Naive B cell (primary cell): ENCODE data around the gene RIC8B. TPM values are rescaled to one million over a fixed set of nuclear protein-coding genes. Genes with fewer than 3 reads are reported as not detected.

Experiments used
- ATAC-seq, 2 donors: fragments of 150-1000 bp; cut with Tn5 transposase; 2 replicates each; pipeline ENCODE4 v1.10.0; 2021; ENCODE audit warnings: low read depth in 2 of 2, mild to moderate bottlenecking in 2 of 2, moderate library complexity in 2 of 2
- DNase-seq: peaks from one replicate; pipeline ENCODE4 v3.0.0; 2022
- H3K27ac Mint-ChIP-seq, 6 donors: one replicate each; pipeline ENCODE4 v1.8.0; 2020 to 2022; ENCODE audit warnings: mild to moderate bottlenecking in 6 of 6, mixed read lengths in 6 of 6, moderate library complexity in 5 of 6, inconsistent platforms in 2 of 6
- H3K27me3 Mint-ChIP-seq, 3 donors: one replicate each; pipeline ENCODE4 v1.8.0; 2021 to 2022; ENCODE audit warnings: mixed read lengths in 3 of 3, mild to moderate bottlenecking in 1 of 3
- H3K36me3 Mint-ChIP-seq, 2 donors: one replicate each; pipeline ENCODE4 v1.8.0; 2020 to 2022; ENCODE audit warnings: mixed read lengths in 2 of 2, inconsistent platforms in 1 of 2, mild to moderate bottlenecking in 1 of 2
- H3K4me1 Mint-ChIP-seq, 3 donors: one replicate each; pipeline ENCODE4 v1.8.0; 2020 to 2022; ENCODE audit warnings: mixed read lengths in 3 of 3, inconsistent platforms in 1 of 3, mild to moderate bottlenecking in 1 of 3, moderate library complexity in 1 of 3
- H3K4me3 Mint-ChIP-seq, 8 donors: one replicate each; pipeline ENCODE4 v1.8.0; 2020 to 2022; ENCODE audit warnings: mild to moderate bottlenecking in 8 of 8, mixed read lengths in 8 of 8, moderate library complexity in 8 of 8, inconsistent platforms in 2 of 8
- H3K9me3 Mint-ChIP-seq, 7 donors: one replicate each; pipeline ENCODE4 v1.8.0; 2020 to 2022; ENCODE audit warnings: mixed read lengths in 7 of 7, mild to moderate bottlenecking in 5 of 7, inconsistent platforms in 2 of 7, moderate library complexity in 1 of 7
- polyA plus RNA-seq, 6 donors: library from polyadenylated mRNA; unstranded; fragments of 300-500 nt; fragmentation: Illumina TruSeq; gene quantifications; one replicate each; pipeline ENCODE4 v1.2.3, GENCODE V29; 2021; ENCODE audit warnings: low read depth in 6 of 6

RIC8B gene
- polyA plus RNA-seq, 6 donors from 2014 or later = 0.72 to 1.2 (median 0.78) TPM; not detected in 1

GRCh38 chr12:106744600-106744999 is 29.9 kb upstream of the RIC8B start:
- Mint-ChIP-seq H3K4me1 (peaks cover 6 to 13% (median 12%) of the 10 kb centered on the region in 3 donors), H3K27me3 (peaks cover 37 to 48% (median 42%) of the 10 kb centered on the region in 3 donors), H3K9me3 (no peaks in the 10 kb centered on the region), H3K4me3 (no peak overlapping the region), H3K36me3 (no peaks in the 10 kb centered on the region), H3K27ac (no peak overlapping the region)
- DNase-seq (no peak), ATAC-seq (no peak)

- H3K27ac Mint-ChIP-seq = no peak overlapping the region
- ATAC-seq (no peak), DNase-seq (no peak)
- H3K36me3 Mint-ChIP-seq = no peaks in the 10 kb centered on the region
- peaks cover 6 to 13% (median 12%) of the 10 kb centered on the region in 3 donors for H3K4me1 Mint-ChIP-seq
- H3K27me3 Mint-ChIP-seq = peaks cover 37 to 44% (median 38%) of the 10 kb centered on the region in 3 donors
- no peaks in the 10 kb centered on the region for H3K9me3 Mint-ChIP-seq
- no peak overlapping the region for H3K4me3 Mint-ChIP-seq
Observed at GRCh38 chr12:106745181-106745745, 29.2 kb upstream of the RIC8B start.

- Mint-ChIP-seq H3K4me3 (no peak overlapping the region), H3K9me3 (peaks cover 0 to 6% (median 3%) of the 10 kb centered on the region in 7 donors), H3K27ac (peak overlapping the region in 4 of 6 donors; percentile 3 to 40 (median 26)), H3K27me3 (peaks cover 18 to 26% (median 20%) of the 10 kb centered on the region in 3 donors), H3K36me3 (no peaks in the 10 kb centered on the region), H3K4me1 (peaks cover 6 to 14% (median 12%) of the 10 kb centered on the region in 3 donors)
- ATAC-seq = peak; percentile 74 to 80
- no peak for DNase-seq
Observed at GRCh38 chr12:106747973-106748436, 26.5 kb upstream of the RIC8B start.

- no peaks in the 10 kb centered on the region for H3K36me3 Mint-ChIP-seq
- no peak overlapping the region for H3K27ac Mint-ChIP-seq
- peaks cover 15 to 29% (median 23%) of the 10 kb centered on the region in 3 donors for H3K4me1 Mint-ChIP-seq
- no peak for ATAC-seq
- H3K27me3 Mint-ChIP-seq = peaks cover 0 to 4% (median 1%) of the 10 kb centered on the region in 3 donors
- no peak for DNase-seq
- H3K9me3 Mint-ChIP-seq = peaks cover 0 to 11% (median 3%) of the 10 kb centered on the region in 7 donors
- H3K4me3 Mint-ChIP-seq = peak overlapping the region in 1 of 8 donors; percentile 22
Observed at GRCh38 chr12:106750524-106750923, 24.0 kb upstream of the RIC8B start.

- Mint-ChIP-seq H3K36me3 (no peaks in the 10 kb centered on the region), H3K4me3 (peak overlapping the region in 3 of 8 donors; percentile 23 to 66 (median 57))
Observed at GRCh38 chr12:106753526-106753925, 21.0 kb upstream of the RIC8B start.

GRCh38 chr12:106754331-106754730 is 20.2 kb upstream of the RIC8B start:
- H3K27ac Mint-ChIP-seq = no peak overlapping the region
- peaks cover 0 to 11% (median 3%) of the 10 kb centered on the region in 7 donors for H3K9me3 Mint-ChIP-seq
- H3K4me3 Mint-ChIP-seq = peak overlapping the region in 2 of 8 donors; percentile 3 to 69
- DNase-seq = no peak
- no peak for ATAC-seq
- H3K27me3 Mint-ChIP-seq = peaks cover 0 to 4% (median 0%) of the 10 kb centered on the region in 3 donors
- peaks cover 12 to 21% (median 17%) of the 10 kb centered on the region in 3 donors for H3K4me1 Mint-ChIP-seq
- H3K36me3 Mint-ChIP-seq = no peaks in the 10 kb centered on the region

More at GRCh38 chr12:106753526-106753925, 21.0 kb upstream of the RIC8B start:
- DNase-seq = peak; percentile 31
- peak overlapping the region in 1 of 6 donors; percentile 73 for H3K27ac Mint-ChIP-seq
- peaks cover 0 to 11% (median 3%) of the 10 kb centered on the region in 7 donors for H3K9me3 Mint-ChIP-seq
- H3K27me3 Mint-ChIP-seq = peaks cover 0 to 4% (median 0%) of the 10 kb centered on the region in 3 donors
- peak; percentile 98 to 99 for ATAC-seq
- peaks cover 9 to 17% (median 12%) of the 10 kb centered on the region in 3 donors for H3K4me1 Mint-ChIP-seq

GRCh38 chr12:106757623-106758348 is 16.7 kb upstream of the RIC8B start:
- H3K27ac Mint-ChIP-seq = peak overlapping the region in 1 of 6 donors; percentile 72
- no peak for ATAC-seq
- H3K4me3 Mint-ChIP-seq = no peak overlapping the region
- H3K36me3 Mint-ChIP-seq = no peaks in the 10 kb centered on the region
- DNase-seq = no peak
- H3K27me3 Mint-ChIP-seq = no peaks in the 10 kb centered on the region
- peaks cover 0 to 7% (median 0%) of the 10 kb centered on the region in 7 donors for H3K9me3 Mint-ChIP-seq
- H3K4me1 Mint-ChIP-seq = peaks cover 28 to 39% (median 35%) of the 10 kb centered on the region in 3 donors

GRCh38 chr12:106758349-106759110 is 16.0 kb upstream of the RIC8B start:
- H3K27ac Mint-ChIP-seq = peak overlapping the region in 3 of 6 donors; percentile 36 to 72 (median 49)

GRCh38 chr12:106759526-106760183 is 14.8 kb upstream of the RIC8B start:
- Mint-ChIP-seq H3K4me1 (peaks cover 19 to 23% (median 23%) of the 10 kb centered on the region in 3 donors), H3K27ac (peak overlapping the region in 5 of 6 donors; percentile 18 to 93 (median 74)), H3K36me3 (no peaks in the 10 kb centered on the region), H3K4me3 (peak overlapping the region in 7 of 8 donors; percentile 53 to 82 (median 69)), H3K27me3 (peaks cover 0 to 3% (median 0%) of the 10 kb centered on the region in 3 donors), H3K9me3 (no peaks in the 10 kb centered on the region)
- DNase-seq (no peak), ATAC-seq (no peak)

More at GRCh38 chr12:106758349-106759110, 16.0 kb upstream of the RIC8B start:
- peak overlapping the region in 2 of 8 donors; percentile 1 to 48 for H3K4me3 Mint-ChIP-seq
- ATAC-seq (no peak), DNase-seq (no peak)
- H3K36me3 Mint-ChIP-seq = no peaks in the 10 kb centered on the region
- peaks cover 24 to 33% (median 29%) of the 10 kb centered on the region in 3 donors for H3K4me1 Mint-ChIP-seq
- H3K9me3 Mint-ChIP-seq = no peaks in the 10 kb centered on the region
- no peaks in the 10 kb centered on the region for H3K27me3 Mint-ChIP-seq

- Mint-ChIP-seq H3K9me3 (no peaks in the 10 kb centered on the region), H3K4me3 (peak overlapping the region in 7 of 8 donors; percentile 53 to 82 (median 69)), H3K4me1 (peaks cover 19 to 23% (median 23%) of the 10 kb centered on the region in 3 donors), H3K27ac (peak overlapping the region in 5 of 6 donors; percentile 18 to 93 (median 74)), H3K27me3 (peaks cover 0 to 6% (median 0%) of the 10 kb centered on the region in 3 donors), H3K36me3 (no peaks in the 10 kb centered on the region)
- peak; percentile 55 for DNase-seq
- peak; percentile 97 to 99 for ATAC-seq
Observed at GRCh38 chr12:106760184-106760531, 14.3 kb upstream of the RIC8B start.

GRCh38 chr12:106764220-106764619 is 10.3 kb upstream of the RIC8B start:
- no peak for DNase-seq
- Mint-ChIP-seq H3K27ac (no peak overlapping the region), H3K9me3 (no peaks in the 10 kb centered on the region), H3K4me3 (no peak overlapping the region), H3K27me3 (peaks cover 19 to 36% (median 21%) of the 10 kb centered on the region in 3 donors), H3K4me1 (peaks cover 16 to 18% (median 17%) of the 10 kb centered on the region in 3 donors), H3K36me3 (no peaks in the 10 kb centered on the region)
- ATAC-seq = no peak

- H3K4me3 Mint-ChIP-seq = no peak overlapping the region
- H3K36me3 Mint-ChIP-seq = no peaks in the 10 kb centered on the region
- H3K27me3 Mint-ChIP-seq = peaks cover 24 to 37% (median 26%) of the 10 kb centered on the region in 3 donors
- H3K9me3 Mint-ChIP-seq = peaks cover 0 to under 1% (median 0%) of the 10 kb centered on the region in 7 donors
- DNase-seq (no peak), ATAC-seq (no peak)
- H3K4me1 Mint-ChIP-seq = peaks cover 13 to 15% (median 15%) of the 10 kb centered on the region in 3 donors
- no peak overlapping the region for H3K27ac Mint-ChIP-seq
Observed at GRCh38 chr12:106764738-106765137, 9.7 kb upstream of the RIC8B start.
